GM13977 (cell line): ENCODE data around the gene ATP13A1.
"Not testable (repeated sequence)": the region's sequence is repeated elsewhere in the genome, so short reads cannot be mapped to it uniquely, and the experiment has no call there.

ENCODE experiments used
- DNase-seq: peaks from one replicate; pipeline ENCODE4 v3.0.0; 2012; ENCODE audit warnings: low spot score
- in situ Hi-C: fragments of 300-500 bp; cut with MboI; formaldehyde crosslinking; loops from one replicate; pipeline ENCODE4 v1.12.0; 2022; ENCODE audit warnings: low sequenced_read_pairs, low pct_unique_long_range_greater_than_20kb, mixed read lengths, inconsistent platforms; ENCODE audit not compliant: unreplicated experiment
- TF ChIP-seq, protein P1 (sequence below): IDR thresholded peaks from 2 replicates; pipeline ENCODE4 v1.5.1; 2012; ENCODE audit warnings: mild to moderate bottlenecking, control low read depth; ENCODE audit not compliant: insufficient read depth; ENCODE audit errors: extremely low read depth, missing control alignments

The ATP13A1 gene

DNA sequence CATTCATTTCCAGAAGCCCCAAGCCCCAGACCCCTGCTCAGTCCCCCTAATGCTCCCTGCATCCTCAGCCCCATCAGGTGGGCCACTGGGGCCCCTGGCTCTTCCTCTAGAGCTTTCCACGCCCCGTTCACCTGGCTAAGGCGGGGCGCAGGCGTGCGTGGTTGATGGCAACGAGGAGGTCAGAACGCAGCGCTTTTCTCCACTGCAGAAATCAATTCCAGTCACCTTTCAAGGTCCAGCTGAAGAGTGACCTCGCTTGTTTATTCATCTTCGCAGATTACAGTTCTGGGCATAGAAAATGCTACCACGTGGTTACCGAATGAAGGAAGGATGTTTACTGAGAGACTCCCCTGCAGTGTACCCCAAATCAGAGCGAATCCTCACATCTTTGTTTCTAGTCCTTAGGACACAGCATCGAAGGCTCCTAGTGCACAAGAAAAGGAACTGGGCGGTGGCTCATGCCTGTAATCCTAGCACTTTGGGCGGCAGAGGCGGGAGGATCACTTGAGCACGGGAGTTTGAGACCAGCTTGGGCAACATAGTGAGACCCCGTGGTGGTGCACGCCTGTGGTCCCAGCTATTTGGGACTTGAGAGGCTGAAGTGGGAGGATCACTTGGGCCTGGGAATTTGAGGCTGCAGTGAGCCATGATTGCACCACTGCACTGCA, 44.2 kb downstream of the ATP13A1 start:
- TF ChIP-seq, protein P1, sequence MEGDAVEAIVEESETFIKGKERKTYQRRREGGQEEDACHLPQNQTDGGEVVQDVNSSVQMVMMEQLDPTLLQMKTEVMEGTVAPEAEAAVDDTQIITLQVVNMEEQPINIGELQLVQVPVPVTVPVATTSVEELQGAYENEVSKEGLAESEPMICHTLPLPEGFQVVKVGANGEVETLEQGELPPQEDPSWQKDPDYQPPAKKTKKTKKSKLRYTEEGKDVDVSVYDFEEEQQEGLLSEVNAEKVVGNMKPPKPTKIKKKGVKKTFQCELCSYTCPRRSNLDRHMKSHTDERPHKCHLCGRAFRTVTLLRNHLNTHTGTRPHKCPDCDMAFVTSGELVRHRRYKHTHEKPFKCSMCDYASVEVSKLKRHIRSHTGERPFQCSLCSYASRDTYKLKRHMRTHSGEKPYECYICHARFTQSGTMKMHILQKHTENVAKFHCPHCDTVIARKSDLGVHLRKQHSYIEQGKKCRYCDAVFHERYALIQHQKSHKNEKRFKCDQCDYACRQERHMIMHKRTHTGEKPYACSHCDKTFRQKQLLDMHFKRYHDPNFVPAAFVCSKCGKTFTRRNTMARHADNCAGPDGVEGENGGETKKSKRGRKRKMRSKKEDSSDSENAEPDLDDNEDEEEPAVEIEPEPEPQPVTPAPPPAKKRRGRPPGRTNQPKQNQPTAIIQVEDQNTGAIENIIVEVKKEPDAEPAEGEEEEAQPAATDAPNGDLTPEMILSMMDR: no peak
- in situ Hi-C loops: no loop called here
- DNase-seq: no peak

DNA sequence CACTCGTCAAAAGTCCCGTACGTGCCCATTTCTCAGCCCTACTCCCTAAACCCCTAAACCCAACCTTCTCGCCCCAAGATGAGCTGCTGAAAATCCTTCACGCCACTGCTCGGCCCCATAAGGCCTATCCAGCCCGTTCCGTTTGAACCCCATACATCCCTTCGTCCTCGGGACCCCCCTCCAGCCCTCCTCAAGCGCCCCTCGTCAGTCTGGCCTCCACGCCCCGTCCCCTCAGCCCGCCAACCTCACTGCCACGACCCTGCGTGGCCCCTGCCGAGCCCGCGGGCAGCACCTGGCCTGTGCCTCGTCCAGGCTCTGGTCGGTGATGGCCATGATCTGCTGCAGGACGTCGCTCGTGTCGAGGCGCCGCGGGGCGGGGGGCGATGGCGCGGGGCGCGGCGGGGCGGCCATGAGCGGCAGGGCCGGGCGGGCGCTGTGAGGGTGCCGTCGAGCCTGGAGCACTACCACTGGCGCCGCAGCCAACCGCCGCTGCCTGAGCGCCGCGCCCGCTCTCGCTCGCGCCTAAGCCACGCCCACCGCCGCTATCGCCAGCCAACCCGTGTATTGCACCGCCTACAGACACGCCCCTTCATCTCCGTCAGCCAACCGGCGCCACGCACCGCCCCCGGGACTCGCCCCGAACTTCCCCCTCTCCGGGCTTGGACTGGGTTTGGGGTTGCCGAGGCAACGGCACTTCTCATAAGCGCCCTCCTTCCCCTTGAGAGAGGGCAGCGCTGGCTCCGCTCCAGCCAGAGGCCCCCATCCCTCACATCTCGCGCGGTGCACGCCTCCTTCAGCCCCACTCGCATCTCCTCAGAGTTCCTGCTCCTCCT, 45.0 kb downstream of the ATP13A1 start, which contains the start of gene PBX4:
Gene PBX4 (minus strand): TSS at position 469 of the 833 bp plus-strand sequence. CDS start 58 bp downstream, at position 411.
- TF ChIP-seq, protein P1: no peak
- peak; percentile 99 for DNase-seq
- in situ Hi-C loops: no loop called here

DNA sequence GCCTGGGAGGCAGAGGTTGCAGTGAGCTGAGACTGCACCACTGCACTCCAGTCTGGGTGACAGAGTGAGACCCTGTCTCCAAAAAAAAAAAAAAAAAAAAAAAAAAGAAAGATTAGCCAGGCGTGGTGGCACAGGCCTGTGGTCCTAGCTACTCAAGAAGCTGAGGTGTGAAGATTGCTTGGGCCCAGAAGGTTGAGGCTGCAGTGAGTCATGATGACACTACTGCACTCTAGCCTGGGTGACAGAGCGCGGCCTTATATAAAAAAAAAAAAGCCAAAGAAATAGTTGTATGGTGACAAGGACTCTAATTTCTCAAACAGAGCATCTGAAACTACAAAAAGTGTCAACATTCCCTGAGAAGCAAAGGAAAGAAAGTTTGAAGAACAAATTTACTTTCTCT, 48.4 kb downstream of the ATP13A1 start:
- in situ Hi-C loops: no loop called here
- no peak for DNase-seq
- TF ChIP-seq, protein P1: no peak

DNA sequence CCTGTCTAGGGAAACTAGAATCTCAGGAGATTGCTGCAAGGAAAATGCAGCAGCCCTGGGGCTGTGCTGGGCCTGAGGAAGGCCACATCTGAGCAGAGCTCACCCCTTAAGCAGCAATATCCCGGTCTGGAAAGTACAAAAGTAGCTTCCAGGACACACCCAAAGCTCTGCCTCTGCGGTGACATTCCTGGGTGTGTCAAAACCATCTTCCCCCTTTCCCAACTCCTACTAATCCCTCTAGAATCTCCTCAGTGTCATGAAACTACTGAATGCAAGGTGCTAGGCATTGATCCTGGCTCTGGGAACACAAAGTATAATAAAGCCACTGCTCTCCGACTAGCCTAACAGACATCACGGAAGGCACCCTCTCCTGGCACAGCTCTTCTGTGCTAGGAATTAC, 50.0 kb downstream of the ATP13A1 start:
- DNase-seq: no peak
- TF ChIP-seq, protein P1: no peak
- in situ Hi-C loops: no loop called here

DNA sequence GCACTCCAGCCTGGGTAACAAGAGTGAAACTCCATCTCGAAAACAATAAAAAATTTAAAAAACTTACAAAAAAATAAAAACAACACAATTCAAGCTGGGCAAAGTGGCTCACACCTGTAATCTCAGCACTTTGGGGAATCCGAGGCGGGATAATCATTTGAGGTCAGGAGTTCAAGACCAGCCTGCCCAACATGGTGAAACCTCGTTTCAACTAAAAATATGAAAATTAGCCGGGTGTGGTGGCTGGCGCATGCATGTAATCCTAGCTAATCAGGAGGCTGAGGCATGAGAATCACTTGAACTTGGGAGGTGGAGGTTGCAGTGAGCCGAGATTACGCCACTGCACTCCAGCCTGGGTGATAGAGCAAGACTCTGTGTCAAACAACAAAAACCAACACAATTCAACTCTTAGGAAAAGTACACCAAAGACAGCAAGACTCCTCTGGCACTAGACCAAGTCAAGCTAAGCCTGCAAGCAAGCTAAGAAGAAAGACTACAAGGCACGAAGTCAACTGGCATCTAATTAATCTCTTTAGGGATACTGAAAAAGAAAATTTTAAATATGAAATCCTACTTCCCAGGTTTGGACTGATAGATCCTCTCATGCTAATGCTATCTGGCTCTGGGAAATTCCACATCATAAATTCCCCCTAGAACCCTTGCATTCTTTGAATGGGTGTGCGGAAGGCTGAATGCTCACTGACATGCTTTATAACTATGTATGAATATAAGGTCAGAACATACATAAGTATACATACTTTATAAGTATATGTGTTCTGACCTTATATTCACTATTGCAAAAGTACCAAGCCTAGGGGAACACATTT, 52.9 kb downstream of the ATP13A1 start:
- TF ChIP-seq, protein P1: no peak
- in situ Hi-C loops: no loop called here
- DNase-seq: no peak

DNA sequence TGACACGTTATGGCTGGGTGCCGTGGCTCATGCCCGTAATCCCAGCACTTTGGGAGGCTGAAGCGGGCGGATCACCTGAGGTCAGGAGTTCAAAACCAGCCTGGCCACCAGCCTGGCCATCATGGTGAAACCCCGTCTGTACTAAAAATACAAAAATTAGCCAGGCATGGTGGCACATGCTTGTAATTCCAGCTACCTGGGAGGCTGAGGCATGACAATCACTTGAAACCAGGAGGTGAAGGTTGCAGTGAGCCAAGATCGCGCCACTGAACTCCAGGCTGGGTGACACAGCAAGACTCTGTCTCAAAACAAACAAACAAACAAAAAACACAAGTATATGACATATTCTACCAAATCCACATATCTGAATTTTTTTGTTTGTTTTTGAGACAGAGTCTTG, 56.8 kb downstream of the ATP13A1 start:
- DNase-seq, in situ Hi-C loops: not testable (repeated sequence)
